Gastrocnemius medialis (tissue), 4 donors: Measurements from ENCODE around the gene STARD13.

Source experiments
- POLR2A ChIP-seq, 2 donors: fragments of 450-650 bp; IDR thresholded peaks; one replicate each; pipeline ENCODE4 v1.6.1; 2017; ENCODE audit warnings: antibody characterized with exemption in 2 of 2, mild to moderate bottlenecking in 2 of 2, moderate library complexity in 2 of 2
- TF ChIP-seq, protein P1 (sequence below), 5 experiments: fragments of 450-650 bp in 3 of 5; fragments of 200-600 bp in 2 of 5; sonication (generic) in 2 of 5; IDR thresholded peaks in 4 of 5; conservative IDR thresholded peaks in 1 of 5; 1 replicate in 4 of 5; 2 replicates in 1 of 5; pipeline ENCODE4 v1.5.1; 2016 to 2019; ENCODE audit warnings: antibody characterized with exemption in 5 of 5, mild to moderate bottlenecking in 3 of 5, moderate library complexity in 3 of 5

DNA sequence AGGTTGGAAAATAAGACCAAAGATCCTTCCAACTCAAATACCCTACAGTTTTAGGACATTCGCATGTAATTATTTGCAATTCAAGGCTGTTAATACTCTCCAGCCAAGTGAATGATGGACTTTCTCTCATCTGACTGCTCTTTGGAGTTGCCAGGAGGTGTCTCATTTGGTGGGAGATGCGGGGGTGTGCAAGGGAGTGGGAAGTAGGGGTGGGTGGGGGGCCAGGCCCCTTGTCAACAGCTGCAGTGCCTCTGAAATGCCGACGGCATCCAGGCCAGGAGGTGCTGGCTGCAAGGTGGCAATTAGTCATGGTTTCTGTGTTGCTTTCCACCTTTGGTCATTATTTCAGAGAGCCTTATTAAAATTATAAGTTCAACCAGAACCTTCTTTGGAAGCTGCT is 147.8 kb downstream of the STARD13 start:
- TF ChIP-seq, protein P1, sequence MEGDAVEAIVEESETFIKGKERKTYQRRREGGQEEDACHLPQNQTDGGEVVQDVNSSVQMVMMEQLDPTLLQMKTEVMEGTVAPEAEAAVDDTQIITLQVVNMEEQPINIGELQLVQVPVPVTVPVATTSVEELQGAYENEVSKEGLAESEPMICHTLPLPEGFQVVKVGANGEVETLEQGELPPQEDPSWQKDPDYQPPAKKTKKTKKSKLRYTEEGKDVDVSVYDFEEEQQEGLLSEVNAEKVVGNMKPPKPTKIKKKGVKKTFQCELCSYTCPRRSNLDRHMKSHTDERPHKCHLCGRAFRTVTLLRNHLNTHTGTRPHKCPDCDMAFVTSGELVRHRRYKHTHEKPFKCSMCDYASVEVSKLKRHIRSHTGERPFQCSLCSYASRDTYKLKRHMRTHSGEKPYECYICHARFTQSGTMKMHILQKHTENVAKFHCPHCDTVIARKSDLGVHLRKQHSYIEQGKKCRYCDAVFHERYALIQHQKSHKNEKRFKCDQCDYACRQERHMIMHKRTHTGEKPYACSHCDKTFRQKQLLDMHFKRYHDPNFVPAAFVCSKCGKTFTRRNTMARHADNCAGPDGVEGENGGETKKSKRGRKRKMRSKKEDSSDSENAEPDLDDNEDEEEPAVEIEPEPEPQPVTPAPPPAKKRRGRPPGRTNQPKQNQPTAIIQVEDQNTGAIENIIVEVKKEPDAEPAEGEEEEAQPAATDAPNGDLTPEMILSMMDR (IDR thresholded peaks at IDR 0.05 in 4 of 5, conservative IDR thresholded peaks at IDR 0.05 in 1 of 5) = no peak
- no peak for TF ChIP-seq POLR2A (IDR thresholded peaks at IDR 0.05)
